Subcutaneous adipose tissue (tissue), 4 donors: ENCODE measurements around the gene GZMB. TPM values are rescaled to one million over a fixed set of nuclear protein-coding genes. Genes with fewer than 3 reads are reported as not detected.

Experiments used
- CTCF ChIP-seq: fragments of 450-650 bp; IDR thresholded peaks from one replicate; pipeline ENCODE4 v1.5.1; 2016; ENCODE audit warnings: low read depth, mild to moderate bottlenecking, control low read depth, antibody characterized with exemption, moderate library complexity
- total RNA-seq, 4 donors: library from RNA; depleted of rRNA; stranded (reverse); fragments of >200 nt; gene quantifications; one replicate each; pipeline ENCODE4 v1.1.0, GENCODE V29; 2016

GZMB gene
- total RNA-seq, 4 donors from 2014 or later, result 0.66 to 2.8 (median 2.0) TPM

- TF ChIP-seq CTCF, result no peak
Observed at GRCh38 chr14:24607635-24608514, 26.1 kb downstream of the GZMB start.

GRCh38 chr14:24607081-24607480, 26.9 kb downstream of the GZMB start:
- TF ChIP-seq CTCF, result no peak

- no peak for TF ChIP-seq CTCF
Observed at GRCh38 chr14:24606297-24606696, 27.7 kb downstream of the GZMB start.

- TF ChIP-seq CTCF, result no peak
Observed at GRCh38 chr14:24605435-24606190, 28.4 kb downstream of the GZMB start.

GRCh38 chr14:24597403-24597802, 36.6 kb downstream of the GZMB start:
- no peak for TF ChIP-seq CTCF

GRCh38 chr14:24595073-24595808, 38.7 kb downstream of the GZMB start:
- no peak for TF ChIP-seq CTCF

Other genes starting within 250 kb of the GZMB start
- 10 to 100 TPM in 1 of 4 donors, 1 to 10 TPM in 3; 4.7 to 14.5 (median 7.8) TPM for gene NYNRIN, start 235.2 kb downstream of the GZMB start, total RNA-seq
- 1 to 10 TPM; 2.7 to 6.4 (median 4.0) TPM for gene CBLN3, start 204.5 kb downstream of the GZMB start, total RNA-seq
- gene KHNYN, start 204.2 kb downstream of the GZMB start, total RNA-seq, result 10 to 100 TPM; 29.5 to 81.8 (median 57.2) TPM
- gene SDR39U1, start 191.4 kb downstream of the GZMB start, total RNA-seq, result 10 to 100 TPM; 24.5 to 39.7 (median 27.6) TPM
- gene CMA1, start 125.9 kb downstream of the GZMB start, total RNA-seq, result 1 to 10 TPM in 2 of 4 donors, under 1 TPM in 1, not detected in 1; 0.98 to 2.2 (median 1.9) TPM
- gene CTSG, start 57.9 kb downstream of the GZMB start, total RNA-seq, result 10 to 100 TPM in 1 of 4 donors, 1 to 10 TPM in 2, not detected in 1; 2.9 to 13.9 (median 4.8) TPM
- not detected for gene GZMH, start 24.5 kb downstream of the GZMB start, total RNA-seq